ENCODE data around the gene ATG101.

DNA sequence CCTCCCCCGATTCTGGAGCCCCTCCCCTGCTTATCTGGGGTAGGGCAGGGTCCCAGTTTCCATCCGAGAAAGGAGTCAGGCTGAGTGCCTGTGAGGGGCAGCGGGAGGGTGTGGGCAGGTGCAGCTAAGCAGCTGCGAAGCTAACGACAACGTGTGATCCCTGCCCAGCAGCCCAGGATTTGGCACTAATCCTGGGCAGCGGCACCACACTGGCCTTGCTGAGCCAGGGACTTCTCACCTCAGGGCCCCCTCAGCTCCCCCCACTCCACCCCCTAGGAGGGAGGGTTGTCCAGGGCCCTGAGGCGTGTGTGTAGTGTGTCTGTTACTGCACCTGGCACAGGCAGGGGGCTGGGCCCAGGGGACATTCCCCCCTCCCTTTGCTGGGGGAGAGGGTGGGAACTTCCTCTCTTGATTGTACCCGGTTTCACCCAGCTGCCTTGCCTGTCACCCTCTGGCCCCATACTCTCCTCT lies 11.5 kb downstream of the ATG101 start:
- TF ChIP-seq, protein P1, sequence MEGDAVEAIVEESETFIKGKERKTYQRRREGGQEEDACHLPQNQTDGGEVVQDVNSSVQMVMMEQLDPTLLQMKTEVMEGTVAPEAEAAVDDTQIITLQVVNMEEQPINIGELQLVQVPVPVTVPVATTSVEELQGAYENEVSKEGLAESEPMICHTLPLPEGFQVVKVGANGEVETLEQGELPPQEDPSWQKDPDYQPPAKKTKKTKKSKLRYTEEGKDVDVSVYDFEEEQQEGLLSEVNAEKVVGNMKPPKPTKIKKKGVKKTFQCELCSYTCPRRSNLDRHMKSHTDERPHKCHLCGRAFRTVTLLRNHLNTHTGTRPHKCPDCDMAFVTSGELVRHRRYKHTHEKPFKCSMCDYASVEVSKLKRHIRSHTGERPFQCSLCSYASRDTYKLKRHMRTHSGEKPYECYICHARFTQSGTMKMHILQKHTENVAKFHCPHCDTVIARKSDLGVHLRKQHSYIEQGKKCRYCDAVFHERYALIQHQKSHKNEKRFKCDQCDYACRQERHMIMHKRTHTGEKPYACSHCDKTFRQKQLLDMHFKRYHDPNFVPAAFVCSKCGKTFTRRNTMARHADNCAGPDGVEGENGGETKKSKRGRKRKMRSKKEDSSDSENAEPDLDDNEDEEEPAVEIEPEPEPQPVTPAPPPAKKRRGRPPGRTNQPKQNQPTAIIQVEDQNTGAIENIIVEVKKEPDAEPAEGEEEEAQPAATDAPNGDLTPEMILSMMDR (conservative IDR thresholded peaks at IDR 0.05) = no peak
- TF ChIP-seq EZH2 (IDR thresholded peaks at IDR 0.05; ENCODE audit: low read depth) = no peak

Data from PC-9 (cell line).